ENCODE data around the gene APOM. TPM values are rescaled to one million over a fixed set of nuclear protein-coding genes. Genes with fewer than 3 reads are reported as not detected.

APOM gene
- total RNA-seq, 1 donor from 2014 or later: 2.2 TPM

- peak; percentile 66 for DNase-seq
- ChIA-PET POLR2A (interaction anchor here (0.6 to 6.2 kb wide), 35 partner anchors 12 to 1643 kb away, joined by 3 to 188 read pairs (median 5); partner anchors contain the start of genes ABHD16A, APOM, BAG6 and DDX39B), CTCF (interaction anchor here (1.0 to 1.4 kb wide), 3 partner anchors 12 to 114 kb away, joined by 3 to 5 read pairs (median 4); partner anchors contain the start of gene BAG6)
- H3K4me3 Mint-ChIP-seq: peak within 1 kb of the TSS; percentile 96
- H3K9me3 Mint-ChIP-seq: no peaks in the 10 kb centered on the region
- peak; percentile 21 for ATAC-seq (ENCODE audit: low read depth)
- intact Hi-C loops (cut with micrococcal nuclease): loop anchor here (1.0 to 10.0 kb wide), 12 partner anchors 13 to 510 kb away; partner anchors contain the start of genes ABHD16A, AGPAT1, ATF6B and BAG6
- peak within 1 kb of the TSS; percentile 95 for H3K27ac Mint-ChIP-seq
- TF ChIP-seq CTCF (IDR thresholded peaks at IDR 0.05): no peak
- no peaks in the 10 kb centered on the region for H3K27me3 Mint-ChIP-seq
- H3K36me3 Mint-ChIP-seq (ENCODE audit: low read depth): peaks cover 76% of the 10 kb centered on the region
- peaks cover 67% of the 10 kb centered on the region for H3K4me1 Mint-ChIP-seq
These were observed 9.3 kb downstream of the APOM start, which contains the start of gene GPANK1 for GRCh38 chr6:31664790-31665500. Gene GPANK1 (minus strand): TSS chr6:31664997. CDS start chr6:31664478, 519 bp downstream.

- ChIA-PET POLR2A (interaction anchor here (0.6 to 6.2 kb wide), 26 partner anchors 12 to 1644 kb away, joined by 3 to 188 read pairs (median 5); partner anchors contain the start of genes ABHD16A, APOM, BAG6 and DDX39B), CTCF (interaction anchor here (1.0 kb wide), 1 partner anchor 85 kb away, joined by 3 read pairs; no protein-coding TSS in a partner anchor)
- peak; percentile 86 for ATAC-seq (ENCODE audit: low read depth)
- Mint-ChIP-seq H3K27ac (peak within 1 kb of the TSS; percentile 95), H3K4me1 (peaks cover 61% of the 10 kb centered on the region), H3K4me3 (peak within 1 kb of the TSS; percentile 96), H3K9me3 (no peaks in the 10 kb centered on the region), H3K27me3 (no peaks in the 10 kb centered on the region), H3K36me3 (ENCODE audit: low read depth) (peaks cover 82% of the 10 kb centered on the region)
- no peak for TF ChIP-seq CTCF (IDR thresholded peaks at IDR 0.05)
- intact Hi-C loops (cut with micrococcal nuclease): loop anchor here (1.0 to 10.0 kb wide), 13 partner anchors 13 to 509 kb away; partner anchors contain the start of genes ABHD16A, AGPAT1, ATF6B and BAG6
- DNase-seq: peak; percentile 91
These were observed 10.0 kb downstream of the APOM start, which contains the start of gene CSNK2B for GRCh38 chr6:31665501-31666336. Gene CSNK2B (plus strand): TSS chr6:31666080. CDS start chr6:31666832, 752 bp downstream.

GRCh38 chr6:31666337-31666965 is 10.8 kb downstream of the APOM start:
- Mint-ChIP-seq H3K27me3 (no peaks in the 10 kb centered on the region), H3K4me3 (peak overlapping the region; percentile 96), H3K4me1 (peaks cover 55% of the 10 kb centered on the region), H3K9me3 (no peaks in the 10 kb centered on the region), H3K27ac (peak overlapping the region; percentile 95), H3K36me3 (ENCODE audit: low read depth) (peaks cover 89% of the 10 kb centered on the region)
- ChIA-PET CTCF (no interaction called here), POLR2A (interaction anchor here (0.5 to 6.2 kb wide), 9 partner anchors 13 to 306 kb away, joined by 3 to 188 read pairs (median 4); partner anchors contain the start of genes ABHD16A, APOM, BAG6 and DXO)
- ATAC-seq (ENCODE audit: low read depth) (no peak), DNase-seq (no peak)
- intact Hi-C loops (cut with micrococcal nuclease): loop anchor here (1.0 to 10.0 kb wide), 4 partner anchors 196 to 508 kb away; partner anchors contain the start of genes AGPAT1, ATF6B, EHMT2 and NEU1
- TF ChIP-seq CTCF (IDR thresholded peaks at IDR 0.05): no peak

GRCh38 chr6:31669676-31670075 is 14.0 kb downstream of the APOM start, which contains the start of gene LY6G5B:
Gene LY6G5B (plus strand): TSS chr6:31669976. CDS start chr6:31670951, 975 bp downstream.
- ChIA-PET POLR2A (interaction anchor here (0.7 to 1.2 kb wide), 3 partner anchors 9 to 18 kb away, joined by 3 to 4 read pairs (median 4); partner anchors contain the start of gene C6orf47), CTCF (no interaction called here)
- intact Hi-C loops (cut with micrococcal nuclease): loop anchor here (5.0 to 10.0 kb wide), 3 partner anchors 228 to 505 kb away; partner anchors contain the start of genes AGPAT1, ATF6B, EHMT2 and RNF5
- no peak for TF ChIP-seq CTCF (IDR thresholded peaks at IDR 0.05)
- Mint-ChIP-seq H3K27me3 (no peaks in the 10 kb centered on the region), H3K9me3 (no peaks in the 10 kb centered on the region), H3K36me3 (ENCODE audit: low read depth) (peaks cover 85% of the 10 kb centered on the region), H3K27ac (no peak within 1 kb of the TSS), H3K4me1 (peaks cover 29% of the 10 kb centered on the region), H3K4me3 (no peak within 1 kb of the TSS)
- ATAC-seq (ENCODE audit: low read depth): no peak
- no peak for DNase-seq
